ENCODE measurements around the gene LRRC75A.

GRCh38 chr17:16467886-16468285 is 24.1 kb downstream of the LRRC75A start:
- TF ChIP-seq, protein P1, sequence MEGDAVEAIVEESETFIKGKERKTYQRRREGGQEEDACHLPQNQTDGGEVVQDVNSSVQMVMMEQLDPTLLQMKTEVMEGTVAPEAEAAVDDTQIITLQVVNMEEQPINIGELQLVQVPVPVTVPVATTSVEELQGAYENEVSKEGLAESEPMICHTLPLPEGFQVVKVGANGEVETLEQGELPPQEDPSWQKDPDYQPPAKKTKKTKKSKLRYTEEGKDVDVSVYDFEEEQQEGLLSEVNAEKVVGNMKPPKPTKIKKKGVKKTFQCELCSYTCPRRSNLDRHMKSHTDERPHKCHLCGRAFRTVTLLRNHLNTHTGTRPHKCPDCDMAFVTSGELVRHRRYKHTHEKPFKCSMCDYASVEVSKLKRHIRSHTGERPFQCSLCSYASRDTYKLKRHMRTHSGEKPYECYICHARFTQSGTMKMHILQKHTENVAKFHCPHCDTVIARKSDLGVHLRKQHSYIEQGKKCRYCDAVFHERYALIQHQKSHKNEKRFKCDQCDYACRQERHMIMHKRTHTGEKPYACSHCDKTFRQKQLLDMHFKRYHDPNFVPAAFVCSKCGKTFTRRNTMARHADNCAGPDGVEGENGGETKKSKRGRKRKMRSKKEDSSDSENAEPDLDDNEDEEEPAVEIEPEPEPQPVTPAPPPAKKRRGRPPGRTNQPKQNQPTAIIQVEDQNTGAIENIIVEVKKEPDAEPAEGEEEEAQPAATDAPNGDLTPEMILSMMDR (IDR thresholded peaks at IDR 0.05) = no peak
- no peak for TF ChIP-seq ZFX (IDR thresholded peaks at IDR 0.05; ENCODE audit: borderline replicate concordance)
